NCI-H2107 treated with DMSO at 0.1 percent for 48 hours (cell line): ENCODE measurements around the gene DOCK3.
"Not testable (repeated sequence)": the region's sequence is repeated elsewhere in the genome, so short reads cannot be mapped to it uniquely, and the experiment has no call there.

Experiments used
- DNase-seq: peaks from one replicate; lab custom pipeline; 2025; ENCODE audit not compliant: unreplicated experiment; lab: John Stamatoyannopoulos, UW

DOCK3 gene

DNA sequence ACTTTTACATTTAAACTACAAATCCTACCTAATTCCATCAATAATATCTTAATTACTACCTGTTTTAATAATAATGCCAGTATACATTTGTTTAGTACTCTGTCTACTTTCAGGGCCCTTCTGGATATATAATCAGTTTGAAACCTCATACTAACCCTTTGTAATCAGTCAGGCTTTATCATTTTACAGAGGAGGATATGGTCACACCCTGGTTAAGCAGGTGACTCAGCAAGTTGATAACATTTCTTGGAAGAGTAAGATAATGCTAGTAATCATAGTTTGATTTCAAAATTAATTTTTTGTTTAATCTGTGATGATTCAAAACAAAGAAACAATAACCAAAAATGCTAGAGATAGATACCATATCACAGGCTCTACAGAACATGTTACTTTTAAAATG is 502.2 kb downstream of the DOCK3 start:
- no peak for DNase-seq

- DNase-seq: not testable (repeated sequence)
Measured at GRCh38 chr3:51186446-51186845, 511.7 kb downstream of the DOCK3 start.

- DNase-seq: no peak
Measured at GRCh38 chr3:51190199-51190598, 515.5 kb downstream of the DOCK3 start.

DNA sequence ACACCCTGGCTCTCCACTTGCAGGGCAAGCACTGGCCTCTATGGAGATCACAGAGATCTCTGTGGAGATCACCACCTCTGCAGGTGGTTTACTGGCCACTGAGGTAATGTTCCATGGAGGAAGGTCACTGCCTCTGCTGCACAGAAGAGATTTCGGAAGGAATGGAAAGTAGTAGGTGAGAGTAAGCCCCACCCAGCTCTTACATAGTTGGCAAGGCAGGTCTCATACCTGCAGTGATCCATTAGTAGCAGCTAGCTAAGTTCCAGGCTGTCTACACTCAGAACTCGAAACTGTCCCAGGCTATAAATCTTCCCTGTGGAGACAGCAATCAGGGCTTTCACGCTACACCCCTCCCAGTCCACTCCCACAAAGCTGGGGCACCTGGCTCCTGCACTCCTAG is 516.1 kb downstream of the DOCK3 start:
- no peak for DNase-seq

DNA sequence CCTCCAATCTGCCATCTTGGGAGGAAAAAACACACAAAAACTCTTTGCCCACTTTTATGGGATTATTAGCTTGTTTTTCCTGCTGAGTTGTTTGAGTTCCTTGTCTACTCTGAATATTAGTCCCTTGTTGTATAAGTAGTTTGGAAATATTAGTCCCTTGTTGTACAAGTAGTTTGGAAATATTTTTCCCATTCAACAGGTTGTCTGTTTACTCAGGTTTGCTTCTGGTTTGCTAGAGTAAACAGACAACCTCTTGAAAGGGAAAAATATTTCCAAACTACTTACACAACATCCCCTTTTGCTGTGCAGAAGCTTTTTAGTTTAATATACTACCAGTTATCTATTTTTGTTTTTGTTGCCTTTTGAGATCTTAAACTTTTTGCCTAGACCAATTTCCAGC is 517.0 kb downstream of the DOCK3 start:
- no peak for DNase-seq

DNA sequence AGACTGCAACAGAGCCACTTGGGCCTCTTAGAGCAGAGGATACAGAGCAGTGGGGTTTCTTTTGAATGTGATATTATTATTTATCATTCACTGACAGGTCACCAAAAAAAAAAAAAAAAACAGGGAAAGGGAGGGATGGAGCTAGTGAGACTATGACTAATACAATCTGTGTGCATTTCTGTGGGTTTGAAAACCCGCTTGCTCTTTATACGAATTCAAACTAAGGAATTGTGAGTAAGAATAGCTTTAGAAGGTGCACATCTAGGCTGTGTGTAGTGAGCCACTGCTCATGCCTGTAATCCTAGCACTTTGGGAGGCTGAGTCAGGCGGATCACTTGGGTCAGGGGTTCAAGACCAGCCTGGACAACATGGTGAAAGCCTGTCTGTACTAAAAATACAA is 523.8 kb downstream of the DOCK3 start:
- DNase-seq: no peak

- DNase-seq: not testable (repeated sequence)
Measured at GRCh38 chr3:51199296-51199695, 524.6 kb downstream of the DOCK3 start.

- DNase-seq: no peak
Measured at GRCh38 chr3:51216291-51216690, 541.6 kb downstream of the DOCK3 start.

- no peak for DNase-seq
Measured at GRCh38 chr3:51221959-51222358, 547.2 kb downstream of the DOCK3 start.

- no peak for DNase-seq
Measured at GRCh38 chr3:51224283-51224682, 549.6 kb downstream of the DOCK3 start.

DNA sequence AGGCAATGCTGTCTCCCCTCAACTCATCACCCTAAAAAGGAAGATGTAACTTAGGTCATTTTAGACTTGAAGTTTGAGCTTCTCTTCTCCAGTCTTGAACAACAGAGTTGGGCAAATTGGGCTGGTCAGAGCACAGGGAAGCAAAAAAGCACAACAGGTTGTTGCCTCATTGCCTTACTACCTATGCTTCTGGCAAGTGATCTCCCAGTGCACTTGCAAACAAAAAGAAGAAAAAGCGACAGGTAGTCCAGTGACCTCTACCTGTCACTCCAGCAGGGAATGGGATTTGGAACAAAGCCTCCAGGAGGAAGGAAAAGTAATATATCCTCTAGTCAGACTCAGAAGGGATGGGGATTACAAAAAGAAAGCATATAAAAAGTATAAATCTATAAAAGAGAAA is 550.1 kb downstream of the DOCK3 start:
- no peak for DNase-seq

- no peak for DNase-seq
Measured at GRCh38 chr3:51242939-51243338, 568.2 kb downstream of the DOCK3 start.

- no peak for DNase-seq
Measured at GRCh38 chr3:51243924-51244323, 569.2 kb downstream of the DOCK3 start.

GRCh38 chr3:51245867-51246266 is 571.1 kb downstream of the DOCK3 start:
- no peak for DNase-seq

GRCh38 chr3:51257870-51258269 is 583.1 kb downstream of the DOCK3 start:
- no peak for DNase-seq

- not testable (repeated sequence) for DNase-seq
Measured at GRCh38 chr3:51264166-51264565, 589.4 kb downstream of the DOCK3 start.

- no peak for DNase-seq
Measured at GRCh38 chr3:51268132-51268531, 593.4 kb downstream of the DOCK3 start.

- no peak for DNase-seq
Measured at GRCh38 chr3:51269466-51269865, 594.7 kb downstream of the DOCK3 start.

- DNase-seq: no peak
Measured at GRCh38 chr3:51270559-51270958, 595.8 kb downstream of the DOCK3 start.

DNA sequence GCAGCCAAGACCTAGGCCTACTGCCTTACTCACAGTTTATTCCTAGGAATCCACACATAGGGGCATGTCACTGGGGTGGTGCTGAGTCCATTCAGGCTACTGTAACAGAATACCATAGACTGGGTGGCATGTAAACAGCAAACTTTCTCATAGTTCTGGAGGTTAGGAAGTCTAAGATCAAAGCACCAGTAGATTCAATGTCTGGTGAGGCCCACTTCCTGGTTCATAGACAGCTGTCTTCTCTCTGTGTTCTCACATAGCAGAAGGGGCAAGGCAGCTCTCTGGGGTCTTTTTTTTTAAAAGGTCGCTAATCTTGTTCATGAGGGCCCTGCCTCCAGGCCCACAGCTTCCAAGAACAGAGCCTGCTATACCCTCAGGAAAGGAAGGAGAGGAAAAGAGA is 596.4 kb downstream of the DOCK3 start:
- DNase-seq: no peak

GRCh38 chr3:51274052-51274451 is 599.3 kb downstream of the DOCK3 start:
- DNase-seq: no peak

DNA sequence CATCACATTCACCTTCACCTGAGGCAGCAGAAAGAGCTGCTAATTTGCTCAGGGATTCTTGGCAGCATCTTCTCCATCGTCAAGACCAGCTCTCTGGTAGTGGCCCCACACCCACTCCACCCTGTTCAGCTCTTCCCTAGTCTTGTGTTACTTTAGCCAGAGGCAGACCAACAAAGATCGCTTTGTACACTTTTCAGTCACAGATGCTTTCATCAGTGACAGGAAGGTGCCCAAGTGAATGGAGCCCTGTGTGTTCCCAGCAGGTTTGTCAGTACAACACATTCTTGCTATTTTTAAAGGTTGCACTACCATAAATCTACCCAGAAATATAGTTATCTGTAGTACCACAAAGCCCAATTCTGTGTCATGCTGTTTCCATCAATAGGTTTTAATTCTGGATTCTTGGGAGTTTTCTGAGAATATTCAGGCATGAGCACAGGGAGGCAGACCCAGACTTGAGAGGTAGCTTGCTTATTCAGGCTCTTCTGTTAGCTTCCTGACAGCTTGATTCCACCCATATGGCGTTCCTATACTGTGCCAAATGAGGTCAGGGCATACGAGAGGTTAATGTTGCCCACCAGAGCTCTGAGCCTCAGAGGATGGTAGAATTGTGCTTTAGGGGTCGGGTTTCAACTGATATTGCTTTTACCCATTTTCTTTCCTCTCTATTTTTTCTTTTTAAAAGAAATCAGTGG is 600.5 kb downstream of the DOCK3 start:
- no peak for DNase-seq

- DNase-seq: no peak
Measured at GRCh38 chr3:51276046-51276445, 601.3 kb downstream of the DOCK3 start.
